Measurements from ENCODE around the gene USP32.
"Not testable (repeated sequence)": the region's sequence is repeated elsewhere in the genome, so short reads cannot be mapped to it uniquely, and the experiment has no call there.

The USP32 gene

DNA sequence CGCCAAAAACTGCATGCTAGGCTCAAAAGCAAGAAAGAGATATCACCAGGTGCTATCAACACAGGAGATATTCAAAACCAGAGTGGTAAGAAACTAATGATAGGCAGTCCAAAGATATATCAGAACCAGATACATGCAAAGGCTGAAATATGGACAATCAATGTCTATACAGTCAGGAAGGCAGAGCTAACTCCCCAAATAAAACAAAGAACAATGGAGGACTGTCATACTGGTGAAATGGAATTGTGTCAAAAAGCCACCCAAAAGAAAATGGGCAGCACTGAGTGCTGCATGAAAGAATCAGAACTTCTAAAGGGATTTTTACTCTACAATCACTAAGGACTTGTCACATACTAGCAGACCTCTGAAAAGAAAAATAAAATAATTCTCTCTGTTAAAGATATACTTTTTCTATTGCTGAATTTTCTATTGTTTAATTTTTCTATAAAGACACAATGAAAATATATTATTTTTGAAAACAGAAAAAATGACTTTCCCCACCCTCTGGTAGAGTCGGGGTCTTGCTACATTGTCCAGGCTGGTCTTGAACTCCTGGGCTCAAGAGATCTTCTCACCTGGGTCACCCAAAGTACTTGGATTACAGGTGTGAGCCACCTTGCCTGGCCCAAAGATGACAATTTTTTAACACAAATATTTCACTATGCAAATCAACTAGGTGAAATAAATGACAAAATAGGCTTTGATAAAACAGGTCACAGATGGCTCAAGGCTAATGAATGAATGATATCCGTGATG is 98.2 kb downstream of the USP32 start:
- DNase-seq = no peak

DNA sequence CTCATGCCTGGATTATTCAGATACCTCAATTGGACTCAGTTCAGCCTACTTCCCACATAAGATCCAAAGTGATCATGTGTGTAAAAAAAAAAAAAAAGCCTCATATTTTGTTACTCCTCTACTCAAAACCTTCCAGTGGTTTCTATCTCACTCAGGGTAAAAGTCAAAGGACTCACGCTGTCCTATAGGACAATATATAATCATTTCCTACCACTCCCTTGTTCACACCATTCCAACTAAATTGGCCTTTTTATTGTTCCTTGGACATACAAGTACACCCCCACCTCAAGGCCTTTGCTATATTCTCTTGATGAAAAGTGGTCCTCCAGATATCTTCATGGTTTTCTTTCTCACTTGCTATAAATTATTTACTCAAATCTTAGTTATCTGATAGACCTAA is 99.2 kb downstream of the USP32 start:
- DNase-seq = no peak

DNA sequence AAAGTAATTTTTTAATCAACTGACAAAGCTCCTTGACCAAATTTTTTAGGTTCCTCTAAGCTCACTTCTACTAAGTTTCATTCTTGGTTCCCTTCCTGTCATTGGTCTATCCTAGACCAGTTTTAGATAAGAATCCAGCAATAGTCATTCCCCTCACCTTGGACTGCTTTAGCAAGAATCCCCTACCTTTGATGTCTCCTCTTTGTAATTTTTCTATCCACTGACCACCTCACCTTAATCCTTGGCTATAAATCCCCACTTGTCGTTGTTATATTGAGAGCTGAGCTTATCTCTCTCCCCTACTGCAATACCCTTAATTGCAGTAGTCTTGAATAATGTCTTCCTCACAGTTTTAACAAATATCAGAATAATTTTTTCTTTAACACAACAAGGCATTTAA is 107.2 kb downstream of the USP32 start:
- no peak for DNase-seq

DNA sequence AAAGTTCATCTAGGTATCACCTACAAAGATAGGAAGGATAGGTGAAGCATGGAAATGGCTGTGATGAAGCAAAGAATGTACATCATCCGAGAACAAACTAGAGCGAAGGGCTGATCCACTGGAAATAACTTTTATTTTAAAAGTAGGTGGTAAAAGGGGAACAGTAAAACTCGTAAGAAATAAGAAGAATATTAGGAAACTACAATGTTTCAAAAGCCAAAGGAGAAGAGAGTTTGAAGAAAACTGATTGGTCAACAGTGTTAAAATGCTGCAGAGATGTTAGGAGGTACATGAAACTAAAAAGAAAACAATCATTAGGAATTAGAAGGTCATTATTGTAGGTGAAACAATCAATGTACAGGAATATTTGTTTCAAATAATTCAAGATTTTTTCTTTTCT is 108.1 kb downstream of the USP32 start:
- no peak for DNase-seq

DNA sequence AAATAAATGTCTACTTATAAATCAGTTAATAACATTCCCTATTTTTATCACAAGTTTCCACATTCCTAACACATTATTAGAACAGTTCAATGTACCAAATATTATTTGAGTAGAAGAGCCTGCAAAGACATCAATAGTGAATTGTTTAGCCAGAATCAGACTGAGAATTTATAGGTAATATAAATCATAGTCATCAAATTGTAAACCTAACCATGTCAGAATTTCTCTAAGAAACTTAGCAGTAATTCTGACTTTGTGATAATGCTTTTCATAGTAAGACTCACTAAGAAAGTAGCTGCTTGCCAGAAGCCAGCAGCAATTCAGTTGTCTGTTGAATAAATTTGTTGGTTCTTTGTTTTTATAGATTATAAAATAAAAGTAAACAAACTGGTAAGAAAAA is 111.3 kb downstream of the USP32 start:
- DNase-seq = no peak

DNA sequence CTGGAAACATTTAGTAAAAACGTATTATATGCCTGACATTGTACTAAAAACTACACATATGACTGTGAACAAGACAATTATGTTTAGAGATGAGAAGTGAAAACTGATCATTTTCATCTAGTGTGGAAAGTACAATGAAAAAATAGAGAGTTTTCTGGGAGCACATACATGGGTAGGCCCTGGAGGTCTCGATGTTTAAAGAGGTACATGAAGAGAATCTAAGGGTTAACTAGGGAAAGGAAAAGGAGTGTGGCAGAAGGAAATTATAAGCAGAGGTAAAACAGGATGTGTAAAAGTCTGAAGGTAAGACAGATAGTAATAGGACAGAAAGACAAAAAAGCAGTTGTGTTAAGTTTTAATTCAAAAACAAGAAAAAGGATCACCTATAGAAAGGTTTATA is 113.7 kb downstream of the USP32 start:
- DNase-seq = no peak

DNA sequence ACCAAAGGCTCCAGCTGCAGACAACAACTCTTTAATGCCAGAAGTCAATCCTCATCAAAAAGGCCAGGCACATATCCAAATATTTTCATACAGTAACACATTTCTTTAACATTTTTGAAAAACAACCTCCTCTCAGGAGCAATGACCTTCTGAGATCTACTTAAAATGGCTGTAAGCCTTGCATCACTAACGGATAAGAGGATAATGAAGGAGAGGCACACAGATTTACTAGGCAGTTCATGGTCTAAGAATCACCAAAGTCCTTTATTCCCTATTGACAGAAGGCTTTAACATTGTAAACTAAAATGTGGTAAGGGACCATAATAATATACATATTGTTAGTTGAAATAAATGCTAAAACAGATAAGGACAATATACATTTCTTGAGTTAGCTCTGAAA is 114.7 kb downstream of the USP32 start:
- DNase-seq = no peak

DNA sequence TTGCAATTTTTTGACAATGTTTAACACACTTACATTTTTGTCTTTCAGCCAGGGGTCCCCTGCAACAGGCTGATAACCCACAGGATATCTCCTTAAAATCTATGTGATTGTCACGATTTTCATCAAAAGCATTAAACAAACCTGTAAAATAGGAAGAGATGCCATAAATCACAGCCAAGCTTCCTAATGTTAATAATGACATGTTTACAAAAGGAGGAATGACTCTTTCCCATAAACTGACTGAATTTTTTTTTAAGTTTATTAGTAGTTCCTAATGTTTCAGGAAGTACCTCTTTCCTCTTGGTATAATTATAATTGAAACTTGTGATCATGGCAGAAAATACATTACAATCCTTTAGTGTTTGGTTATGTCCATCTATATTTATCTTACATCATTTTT is 122.5 kb downstream of the USP32 start:
- no peak for DNase-seq

DNA sequence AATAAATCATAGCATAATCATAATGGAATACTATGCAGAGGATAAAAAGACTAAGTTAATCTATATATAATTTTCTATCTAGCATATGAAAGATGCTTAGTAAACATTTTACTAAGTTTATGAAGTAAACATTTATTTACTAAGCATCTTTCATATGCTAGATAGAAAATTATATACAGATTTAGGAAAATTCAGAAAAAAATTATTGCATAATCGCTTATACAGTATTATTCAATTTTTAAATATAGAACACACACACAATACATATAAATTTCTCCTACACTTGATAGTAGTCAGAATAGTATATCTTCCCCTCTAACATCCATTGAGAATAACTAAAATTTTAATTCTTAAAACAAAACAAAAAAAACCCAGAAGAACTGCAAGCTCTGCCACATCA is 131.4 kb downstream of the USP32 start:
- no peak for DNase-seq

DNA sequence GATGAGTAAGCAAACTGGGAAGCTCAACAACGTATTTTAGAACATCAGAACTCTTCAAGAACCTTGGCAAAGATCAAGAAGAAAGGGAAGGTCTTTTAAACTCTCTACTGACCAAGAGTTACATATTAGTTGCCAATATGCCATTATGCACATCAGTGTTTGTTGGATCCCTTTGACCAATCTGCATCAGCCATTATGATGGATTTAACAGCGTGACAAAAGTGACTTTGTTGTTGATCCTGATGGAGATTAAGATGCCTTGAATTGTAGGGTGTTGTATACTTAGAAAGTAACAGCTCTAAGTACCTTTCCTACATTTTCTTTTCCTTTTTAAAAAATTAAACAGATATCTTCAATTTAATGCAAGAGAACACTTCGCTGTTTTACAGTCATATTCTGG is 133.6 kb downstream of the USP32 start:
- no peak for DNase-seq

DNA sequence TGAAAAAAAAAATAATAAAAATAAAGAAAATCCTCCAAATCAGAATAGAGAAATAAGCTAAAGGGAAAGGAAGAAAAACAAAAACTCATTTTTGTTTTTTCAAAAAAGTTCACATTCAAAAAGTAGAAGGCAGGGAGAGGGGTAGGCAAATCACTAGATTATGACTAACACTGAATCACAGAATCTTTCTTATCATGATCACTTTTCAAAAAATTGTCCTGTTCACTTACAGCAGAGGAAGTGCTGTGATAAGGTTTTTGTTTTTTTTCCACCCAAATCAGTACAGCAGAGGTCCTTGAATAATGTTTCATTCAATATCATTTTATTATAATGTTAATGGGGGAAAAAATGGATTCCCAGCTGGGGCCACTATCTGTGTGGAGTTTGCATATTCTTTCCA is 135.8 kb downstream of the USP32 start:
- no peak for DNase-seq

DNA sequence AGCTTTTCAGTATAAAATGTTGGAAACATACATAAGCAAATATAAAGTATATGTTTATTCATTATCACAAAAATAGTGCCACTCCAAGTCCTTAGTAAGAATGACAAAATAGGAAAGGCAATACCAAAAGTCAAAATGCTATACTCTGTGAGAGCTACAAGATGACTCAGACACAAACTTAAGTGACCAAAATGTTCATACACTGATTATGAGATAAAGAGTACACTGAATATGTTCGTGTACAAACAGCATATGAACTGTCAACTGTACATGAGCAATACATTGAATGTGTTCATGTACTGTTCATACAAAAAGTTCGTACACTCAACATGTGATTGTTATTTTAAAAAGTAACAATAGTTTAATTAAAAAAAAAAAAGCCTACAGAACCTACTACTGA is 138.9 kb downstream of the USP32 start:
- no peak for DNase-seq

DNA sequence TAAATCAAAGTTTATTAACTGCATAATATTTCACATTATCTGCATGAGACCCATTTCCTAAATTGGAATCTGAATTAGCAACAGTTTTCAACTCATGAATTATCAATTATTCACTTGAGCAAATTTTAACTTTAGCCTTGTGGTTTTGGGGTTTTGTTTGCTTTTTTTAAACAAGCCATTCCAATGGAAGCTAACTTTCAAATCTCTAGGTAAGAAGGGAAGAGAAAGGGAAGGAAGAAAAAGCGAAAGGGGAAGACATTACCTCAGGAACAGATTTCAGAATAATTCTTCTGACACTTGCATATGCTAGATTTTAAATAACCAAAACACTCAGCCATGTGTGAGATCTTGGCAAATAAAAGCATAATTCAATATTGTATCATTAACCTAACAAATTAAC is 139.5 kb downstream of the USP32 start:
- DNase-seq = no peak

DNA sequence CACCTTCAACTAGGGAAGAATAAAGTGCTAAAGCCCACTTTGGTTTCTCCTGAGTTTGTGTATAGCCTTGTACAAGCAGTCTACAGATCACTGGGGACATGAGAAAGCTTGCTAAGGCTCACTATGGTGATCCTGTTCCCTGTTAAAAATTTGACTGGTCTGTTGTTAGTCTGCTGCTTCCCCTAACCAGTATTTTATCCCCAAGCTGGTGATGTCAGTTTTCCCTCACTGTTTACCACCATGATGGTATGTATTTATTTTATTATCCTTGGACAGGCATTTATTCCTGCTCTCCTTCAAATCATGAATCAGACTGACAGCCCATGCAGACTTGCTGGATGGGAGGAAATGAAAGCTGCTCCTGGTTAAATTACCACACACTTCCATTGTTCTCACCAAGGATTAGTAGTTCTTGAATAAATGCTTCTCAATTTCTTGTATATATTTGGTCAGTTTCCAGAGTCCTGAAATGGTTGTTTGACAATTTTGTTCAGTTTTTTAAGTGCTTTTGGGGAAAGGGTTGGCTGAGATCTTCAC is 142.6 kb downstream of the USP32 start:
- no peak for DNase-seq

DNA sequence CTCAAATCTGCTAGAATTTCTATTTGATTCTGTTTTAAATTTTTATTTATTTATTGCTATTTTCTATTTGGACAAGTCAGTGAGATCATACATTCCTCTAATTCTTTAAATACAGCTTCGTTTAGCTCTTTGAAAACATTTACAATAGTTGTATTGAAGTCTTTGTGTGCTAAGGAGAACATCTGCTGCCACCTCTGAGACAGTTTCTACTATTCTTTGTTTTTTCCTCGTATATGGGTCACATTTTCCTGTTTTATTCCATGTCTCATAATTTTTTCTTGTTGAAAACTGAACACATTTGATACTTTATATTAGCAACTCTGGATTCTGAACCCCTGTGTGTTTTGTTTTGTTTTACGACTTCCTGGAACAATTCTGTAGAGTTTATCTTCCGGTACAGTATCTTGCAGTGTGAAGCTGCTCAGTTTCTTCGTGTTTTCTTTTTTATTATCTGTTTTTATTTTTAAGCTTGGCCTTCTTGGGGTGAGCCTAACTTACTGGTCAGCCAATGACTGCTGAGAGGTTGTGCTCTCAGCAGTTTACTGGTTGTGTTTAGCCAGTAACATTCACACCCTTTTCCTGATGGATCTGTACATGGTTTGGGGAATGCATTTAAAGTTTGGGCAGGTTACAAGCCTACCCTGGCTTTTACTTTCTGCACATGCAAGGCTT is 143.2 kb downstream of the USP32 start:
- no peak for DNase-seq

DNA sequence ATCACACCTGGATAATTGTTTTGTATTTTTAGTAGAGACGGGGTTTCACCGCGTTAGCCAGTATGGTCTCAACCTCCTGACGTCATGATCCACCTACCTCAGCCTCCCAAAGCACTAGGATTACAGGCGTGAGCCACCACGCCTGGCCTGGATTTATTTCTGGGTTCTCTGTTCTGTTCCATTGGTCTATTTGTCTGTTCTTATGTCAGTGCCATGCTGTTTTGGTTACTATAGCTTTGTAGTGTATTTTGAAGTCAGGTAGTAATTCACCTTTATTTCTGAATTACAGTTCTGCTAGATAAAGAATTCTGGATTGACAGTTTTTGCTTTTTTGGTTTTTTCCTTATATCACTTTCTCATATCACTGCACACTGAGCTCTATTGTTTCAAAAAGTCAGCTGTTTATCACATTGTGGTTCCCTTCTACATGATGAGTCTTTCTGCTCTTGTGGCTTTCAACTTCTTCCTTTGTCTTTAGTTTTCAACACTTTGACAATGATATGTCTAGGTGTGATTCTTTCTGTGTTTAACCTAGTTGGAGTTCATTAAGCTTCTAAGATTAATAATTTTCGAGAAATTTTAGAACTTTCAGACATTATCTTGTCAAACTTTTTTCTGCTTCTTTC is 144.0 kb downstream of the USP32 start:
- DNase-seq = no peak

DNA sequence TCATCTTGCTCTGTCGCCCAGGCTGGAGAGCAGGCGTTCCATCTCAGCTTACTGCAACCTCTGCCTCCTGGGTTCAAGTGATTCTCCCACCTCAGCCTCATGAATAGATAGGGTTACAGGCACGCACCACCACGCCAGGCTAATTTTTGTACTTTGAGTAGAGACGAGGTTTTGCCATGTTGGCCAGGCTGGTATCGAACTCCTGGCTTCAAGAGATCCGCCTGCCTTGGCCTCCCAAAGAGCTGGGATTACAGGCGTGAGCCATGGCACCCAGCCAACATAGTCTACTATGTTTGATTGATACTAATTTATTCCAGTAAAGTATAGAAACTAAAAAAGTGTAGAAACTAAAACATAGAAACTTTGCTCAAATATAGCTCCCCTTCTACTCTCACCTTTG is 147.3 kb downstream of the USP32 start:
- no peak for DNase-seq

DNA sequence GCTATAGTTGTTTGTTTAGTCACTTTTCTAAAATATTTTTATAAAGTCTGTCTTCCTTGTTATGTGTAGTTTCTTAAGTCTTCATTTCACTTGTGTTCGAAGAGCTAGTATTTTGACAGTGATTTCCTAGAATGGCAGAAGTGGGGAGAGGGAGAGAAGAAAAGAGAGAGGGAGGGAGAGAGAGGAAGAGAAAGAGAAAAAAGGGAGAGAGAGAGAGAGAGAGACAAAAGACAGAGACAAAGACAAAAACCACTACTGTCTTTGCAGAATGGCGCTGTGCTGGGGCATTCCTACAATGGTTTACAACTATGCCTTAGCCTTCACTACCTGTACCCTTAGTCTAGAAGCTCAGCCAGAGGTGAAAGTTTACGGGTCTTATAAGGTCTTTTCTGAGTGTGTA is 151.6 kb downstream of the USP32 start:
- DNase-seq = no peak

DNA sequence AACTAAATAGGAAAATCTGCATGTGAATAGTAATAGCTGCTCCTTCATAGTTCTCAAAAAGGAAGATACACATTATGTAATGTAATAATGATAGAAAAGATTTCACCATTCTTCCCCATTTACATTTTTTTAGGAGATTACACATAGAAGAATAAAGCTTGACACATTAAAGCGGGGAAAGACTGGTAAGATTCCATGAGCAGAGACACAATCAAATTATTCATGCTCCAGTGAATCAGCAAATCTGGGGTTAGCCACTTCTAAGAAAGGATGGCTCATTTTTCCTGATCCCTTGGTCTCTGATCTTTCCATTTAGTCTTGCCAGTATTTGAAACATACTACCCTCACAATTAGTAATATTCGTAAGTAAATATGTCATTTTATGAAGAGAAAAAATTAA is 160.2 kb downstream of the USP32 start:
- no peak for DNase-seq

DNA sequence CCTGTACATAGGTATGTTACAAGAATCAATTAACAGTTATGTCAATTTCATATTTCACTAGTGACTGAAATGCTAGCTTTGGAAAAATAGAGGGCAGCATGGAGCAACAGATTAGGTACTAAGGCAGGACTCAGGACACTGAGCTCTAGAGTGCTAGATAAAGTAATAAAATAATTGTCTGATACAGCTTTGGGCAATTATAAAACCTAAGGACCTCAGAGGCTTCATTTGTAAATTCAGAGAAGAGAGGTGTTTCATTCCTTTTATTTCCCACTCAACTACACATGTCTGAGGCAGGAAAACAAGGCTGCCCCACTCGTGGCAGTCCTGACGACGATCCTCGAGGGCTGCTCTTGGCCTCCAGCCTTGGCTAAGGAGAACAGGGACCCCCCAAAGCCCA is 160.7 kb downstream of the USP32 start:
- no peak for DNase-seq

DNA sequence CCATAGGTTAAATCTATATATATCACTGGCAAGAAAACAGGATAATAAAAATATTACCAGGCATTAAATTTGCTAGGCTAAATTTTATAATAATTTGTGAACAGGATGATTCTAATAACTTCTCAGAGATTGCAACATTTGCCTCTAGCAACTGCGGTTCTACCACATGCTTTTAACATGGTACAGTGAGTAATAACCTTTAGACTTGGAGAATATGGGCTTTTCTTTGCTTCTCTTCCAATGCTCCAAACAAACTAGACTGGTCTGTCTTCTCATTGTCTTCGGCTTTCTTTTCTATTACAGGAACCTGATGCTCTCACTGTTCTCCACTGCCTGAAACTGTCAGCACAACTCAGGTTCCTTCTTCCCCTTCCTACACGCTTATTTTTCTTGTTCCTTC is 161.6 kb downstream of the USP32 start:
- DNase-seq = no peak

DNA sequence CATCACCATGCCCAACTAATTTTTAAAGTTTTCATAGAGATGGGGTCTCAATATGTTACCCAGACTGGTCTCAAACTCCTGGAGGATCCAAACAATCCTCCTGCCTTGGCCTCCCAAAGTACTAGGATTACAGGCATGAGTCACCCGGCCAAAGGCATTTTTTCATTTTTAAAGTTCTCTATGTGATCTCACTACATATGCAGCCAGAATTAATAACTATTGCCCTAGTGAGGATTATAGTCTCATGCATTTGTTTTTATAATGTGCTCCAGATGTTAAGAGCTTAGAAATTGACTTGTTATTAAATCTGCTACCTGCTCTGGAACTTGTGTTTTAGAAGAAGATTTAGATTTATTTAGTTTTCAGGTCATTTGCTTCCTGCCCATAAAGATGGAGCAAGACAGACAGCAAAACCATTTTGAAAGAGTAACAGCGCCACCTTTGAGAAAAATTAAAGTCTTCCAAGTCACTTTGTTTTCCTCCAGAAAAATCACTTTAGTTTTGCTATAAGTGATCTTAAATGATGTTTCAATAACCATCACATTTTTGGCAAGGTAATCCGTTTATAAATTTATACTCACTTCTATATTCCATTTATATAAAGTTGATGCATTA is 162.6 kb downstream of the USP32 start:
- no peak for DNase-seq

DNA sequence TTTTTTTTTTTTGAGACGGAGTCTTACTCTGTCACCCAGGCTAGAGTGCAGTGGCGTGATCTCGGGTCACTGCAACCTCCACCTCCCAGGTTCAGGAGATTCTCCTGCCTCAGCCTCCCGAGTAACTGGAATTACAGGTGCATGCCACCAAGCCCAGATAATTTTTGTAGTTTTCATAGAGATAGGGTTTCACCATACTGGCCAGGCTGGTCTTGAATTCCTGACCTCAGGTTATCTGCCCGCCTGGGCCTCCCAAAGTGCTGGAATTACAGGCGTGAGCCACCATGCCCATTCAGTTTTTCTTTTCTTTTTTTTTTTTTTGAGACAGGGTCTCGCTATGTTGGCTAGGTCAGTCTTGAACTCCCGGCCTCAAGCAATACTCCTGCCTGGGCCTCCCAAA is 164.7 kb downstream of the USP32 start:
- not testable (repeated sequence) for DNase-seq

DNA sequence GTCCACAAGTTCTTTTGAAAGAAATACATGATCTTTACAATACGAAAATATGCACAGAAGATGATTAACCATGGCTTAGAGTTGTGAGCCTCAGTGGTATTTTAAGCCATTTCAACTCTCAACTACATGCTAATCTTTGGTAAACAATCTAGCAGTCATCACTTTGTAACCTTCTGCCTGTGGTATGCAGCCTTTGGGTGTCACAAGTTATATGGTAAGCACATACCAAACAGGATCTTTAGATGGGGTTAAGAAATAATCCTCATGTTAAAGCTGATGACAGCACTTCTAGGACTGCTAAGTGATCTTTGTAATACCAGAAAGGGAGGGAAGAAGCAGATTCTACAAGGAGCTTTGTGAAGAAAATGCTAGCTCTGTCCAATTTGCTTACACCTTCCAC is 167.9 kb downstream of the USP32 start:
- DNase-seq = no peak
